ENCODE measurements around the gene WWC1.

Gene WWC1

GRCh38 chr5:168350315-168350714 is 58.9 kb downstream of the WWC1 start:
- TF ChIP-seq CTCF (IDR thresholded peaks at IDR 0.05; ENCODE audit: unreplicated experiment in 3 of 3): no peak
- H3K27me3 Mint-ChIP-seq (ENCODE audit: low read depth): no peaks in the 10 kb centered on the region
- no peak overlapping the region for H3K4me3 Mint-ChIP-seq
- peak overlapping the region in 2 of 3 experiments; percentile 50 to 88 for H3K27ac Mint-ChIP-seq
- no peaks in the 10 kb centered on the region for H3K9me3 Mint-ChIP-seq
- H3K4me1 Mint-ChIP-seq: peaks cover 4% of the 10 kb centered on the region
- H3K36me3 Mint-ChIP-seq (ENCODE audit: low read depth): no peaks in the 10 kb centered on the region

- Mint-ChIP-seq H3K4me3 (no peak overlapping the region), H3K27ac (peak overlapping the region in 1 of 3 experiments; percentile 23), H3K9me3 (no peaks in the 10 kb centered on the region), H3K36me3 (ENCODE audit: low read depth) (no peaks in the 10 kb centered on the region), H3K4me1 (no peaks in the 10 kb centered on the region), H3K27me3 (ENCODE audit: low read depth) (peaks cover 6% of the 10 kb centered on the region)
- TF ChIP-seq CTCF (IDR thresholded peaks at IDR 0.05; ENCODE audit: unreplicated experiment in 3 of 3): no peak
These were observed 61.9 kb downstream of the WWC1 start for GRCh38 chr5:168353216-168353957.

- Mint-ChIP-seq H3K36me3 (ENCODE audit: low read depth) (no peaks in the 10 kb centered on the region), H3K9me3 (no peaks in the 10 kb centered on the region), H3K4me1 (no peaks in the 10 kb centered on the region), H3K27ac (no peak overlapping the region), H3K27me3 (ENCODE audit: low read depth) (peaks cover 6% of the 10 kb centered on the region), H3K4me3 (no peak overlapping the region)
- TF ChIP-seq CTCF (IDR thresholded peaks at IDR 0.05; ENCODE audit: unreplicated experiment in 3 of 3): no peak
These were observed 63.0 kb downstream of the WWC1 start for GRCh38 chr5:168354397-168354796.

- no peak for TF ChIP-seq CTCF (IDR thresholded peaks at IDR 0.05; ENCODE audit: unreplicated experiment in 3 of 3)
These were observed 64.7 kb downstream of the WWC1 start for GRCh38 chr5:168356171-168356570.

GRCh38 chr5:168356592-168356991 is 65.1 kb downstream of the WWC1 start:
- Mint-ChIP-seq H3K27ac (no peak overlapping the region), H3K4me3 (no peak overlapping the region), H3K4me1 (no peaks in the 10 kb centered on the region), H3K9me3 (no peaks in the 10 kb centered on the region), H3K36me3 (ENCODE audit: low read depth) (no peaks in the 10 kb centered on the region), H3K27me3 (ENCODE audit: low read depth) (peaks cover 8% of the 10 kb centered on the region)
- TF ChIP-seq CTCF (IDR thresholded peaks at IDR 0.05; ENCODE audit: unreplicated experiment in 3 of 3): no peak

More at GRCh38 chr5:168356171-168356570, 64.7 kb downstream of the WWC1 start:
- no peak overlapping the region for H3K4me3 Mint-ChIP-seq
- H3K9me3 Mint-ChIP-seq: no peaks in the 10 kb centered on the region
- no peaks in the 10 kb centered on the region for H3K4me1 Mint-ChIP-seq
- peaks cover 6% of the 10 kb centered on the region for H3K27me3 Mint-ChIP-seq (ENCODE audit: low read depth)
- no peaks in the 10 kb centered on the region for H3K36me3 Mint-ChIP-seq (ENCODE audit: low read depth)
- H3K27ac Mint-ChIP-seq: no peak overlapping the region

GRCh38 chr5:168357876-168358275 is 66.4 kb downstream of the WWC1 start:
- no peaks in the 10 kb centered on the region for H3K9me3 Mint-ChIP-seq
- H3K27ac Mint-ChIP-seq: no peak overlapping the region
- H3K4me3 Mint-ChIP-seq: no peak overlapping the region
- peaks cover 9% of the 10 kb centered on the region for H3K27me3 Mint-ChIP-seq (ENCODE audit: low read depth)
- H3K36me3 Mint-ChIP-seq (ENCODE audit: low read depth): no peaks in the 10 kb centered on the region
- no peaks in the 10 kb centered on the region for H3K4me1 Mint-ChIP-seq
- no peak for TF ChIP-seq CTCF (IDR thresholded peaks at IDR 0.05; ENCODE audit: unreplicated experiment in 3 of 3)
